ENCODE results near the gene GALNT12.

Gene GALNT12

GRCh38 chr9:98882569-98882923, 75.1 kb downstream of the GALNT12 start:
- no peak for DNase-seq

- no peak for DNase-seq
These were observed 75.8 kb downstream of the GALNT12 start for GRCh38 chr9:98883276-98883675.

- DNase-seq = no peak
These were observed 77.4 kb downstream of the GALNT12 start for GRCh38 chr9:98884849-98885248.

- no peak for DNase-seq
These were observed 78.3 kb downstream of the GALNT12 start for GRCh38 chr9:98885575-98886295.

- no peak for DNase-seq
These were observed 79.3 kb downstream of the GALNT12 start for GRCh38 chr9:98886691-98887229.

- DNase-seq = no peak
These were observed 80.5 kb downstream of the GALNT12 start for GRCh38 chr9:98887918-98888510.

GRCh38 chr9:98888801-98889421, 81.4 kb downstream of the GALNT12 start:
- no peak for DNase-seq

- no peak for DNase-seq
These were observed 82.8 kb downstream of the GALNT12 start for GRCh38 chr9:98890256-98890655.

GRCh38 chr9:98892288-98892687, 84.8 kb downstream of the GALNT12 start:
- DNase-seq = no peak

- no peak for DNase-seq
These were observed 85.2 kb downstream of the GALNT12 start for GRCh38 chr9:98892690-98893089.

- no peak for DNase-seq
These were observed 86.7 kb downstream of the GALNT12 start for GRCh38 chr9:98894171-98894570.

- DNase-seq = no peak
These were observed 87.3 kb downstream of the GALNT12 start for GRCh38 chr9:98894761-98895160.

- DNase-seq = no peak
These were observed 89.2 kb downstream of the GALNT12 start for GRCh38 chr9:98896632-98897031.

- no peak for DNase-seq
These were observed 90.3 kb downstream of the GALNT12 start for GRCh38 chr9:98897745-98898144.

GRCh38 chr9:98899408-98900056, 92.1 kb downstream of the GALNT12 start:
- DNase-seq = no peak
